ENCODE results near the gene CLMP. TPM values are rescaled to one million over a fixed set of nuclear protein-coding genes. Genes with fewer than 3 reads are reported as not detected.

Gene CLMP
- total RNA-seq, 1 donor from 2014 or later = 24.2 TPM

GRCh38 chr11:123151366-123151765 is 43.7 kb downstream of the CLMP start:
- Mint-ChIP-seq H3K36me3 (ENCODE audit: unreplicated experiment) (no peaks in the 10 kb centered on the region), H3K27me3 (ENCODE audit: unreplicated experiment) (peaks cover 2% of the 10 kb centered on the region), H3K4me1 (ENCODE audit: low read depth, unreplicated experiment) (peaks cover 11% of the 10 kb centered on the region), H3K27ac (ENCODE audit: unreplicated experiment) (no peak overlapping the region), H3K4me3 (ENCODE audit: unreplicated experiment) (no peak overlapping the region), H3K9me3 (ENCODE audit: unreplicated experiment) (peaks cover 6% of the 10 kb centered on the region)
- DNase-seq = no peak
- TF ChIP-seq CTCF (IDR thresholded peaks at IDR 0.05; ENCODE audit: partially characterized antibody, unreplicated experiment) = no peak

- H3K27ac Mint-ChIP-seq (ENCODE audit: unreplicated experiment) = no peak overlapping the region
- H3K4me3 Mint-ChIP-seq (ENCODE audit: unreplicated experiment) = no peak overlapping the region
- H3K36me3 Mint-ChIP-seq (ENCODE audit: unreplicated experiment) = no peaks in the 10 kb centered on the region
- peaks cover 2% of the 10 kb centered on the region for H3K27me3 Mint-ChIP-seq (ENCODE audit: unreplicated experiment)
- H3K4me1 Mint-ChIP-seq (ENCODE audit: low read depth, unreplicated experiment) = peaks cover 12% of the 10 kb centered on the region
- TF ChIP-seq CTCF (IDR thresholded peaks at IDR 0.05; ENCODE audit: partially characterized antibody, unreplicated experiment) = no peak
- peaks cover 8% of the 10 kb centered on the region for H3K9me3 Mint-ChIP-seq (ENCODE audit: unreplicated experiment)
- no peak for DNase-seq
Measured at GRCh38 chr11:123150882-123151281, 44.2 kb downstream of the CLMP start.

- Mint-ChIP-seq H3K4me3 (ENCODE audit: unreplicated experiment) (no peak overlapping the region), H3K27ac (ENCODE audit: unreplicated experiment) (no peak overlapping the region), H3K4me1 (ENCODE audit: low read depth, unreplicated experiment) (peaks cover 22% of the 10 kb centered on the region), H3K27me3 (ENCODE audit: unreplicated experiment) (peaks cover 3% of the 10 kb centered on the region), H3K36me3 (ENCODE audit: unreplicated experiment) (no peaks in the 10 kb centered on the region), H3K9me3 (ENCODE audit: unreplicated experiment) (peaks cover 13% of the 10 kb centered on the region)
- DNase-seq = no peak
- TF ChIP-seq CTCF (IDR thresholded peaks at IDR 0.05; ENCODE audit: partially characterized antibody, unreplicated experiment) = no peak
Measured at GRCh38 chr11:123148965-123149364, 46.1 kb downstream of the CLMP start.

GRCh38 chr11:123145661-123146060 is 49.4 kb downstream of the CLMP start:
- peak overlapping the region; percentile 90 for H3K27ac Mint-ChIP-seq (ENCODE audit: unreplicated experiment)
- peak; percentile 81 for DNase-seq

GRCh38 chr11:123145220-123145619 is 49.8 kb downstream of the CLMP start:
- Mint-ChIP-seq H3K9me3 (ENCODE audit: unreplicated experiment) (peaks cover 13% of the 10 kb centered on the region), H3K4me3 (ENCODE audit: unreplicated experiment) (no peak overlapping the region), H3K4me1 (ENCODE audit: low read depth, unreplicated experiment) (peaks cover 32% of the 10 kb centered on the region), H3K36me3 (ENCODE audit: unreplicated experiment) (no peaks in the 10 kb centered on the region), H3K27me3 (ENCODE audit: unreplicated experiment) (peaks cover 3% of the 10 kb centered on the region), H3K27ac (ENCODE audit: unreplicated experiment) (peak overlapping the region; percentile 90)
- TF ChIP-seq CTCF (IDR thresholded peaks at IDR 0.05; ENCODE audit: partially characterized antibody, unreplicated experiment) = no peak
- DNase-seq = no peak

More at GRCh38 chr11:123145661-123146060, 49.4 kb downstream of the CLMP start:
- no peak for TF ChIP-seq CTCF (IDR thresholded peaks at IDR 0.05; ENCODE audit: partially characterized antibody, unreplicated experiment)
- Mint-ChIP-seq H3K36me3 (ENCODE audit: unreplicated experiment) (no peaks in the 10 kb centered on the region), H3K4me1 (ENCODE audit: low read depth, unreplicated experiment) (peaks cover 29% of the 10 kb centered on the region), H3K9me3 (ENCODE audit: unreplicated experiment) (peaks cover 13% of the 10 kb centered on the region), H3K4me3 (ENCODE audit: unreplicated experiment) (no peak overlapping the region), H3K27me3 (ENCODE audit: unreplicated experiment) (peaks cover 3% of the 10 kb centered on the region)

All from glutamatergic neuron (in vitro differentiated cells).